WTC11 (cell line): ENCODE measurements around the gene GSN.

Experiments
- CREB1 ChIP-seq: sonication (generic); formaldehyde crosslinking; IDR thresholded peaks from 2 replicates; pipeline ENCODE4 v1.8.0; 2023; ENCODE audit warnings: mild to moderate bottlenecking, missing genetic modification reagents
- ETV6 ChIP-seq: sonication (generic); formaldehyde crosslinking; IDR thresholded peaks from 2 replicates; pipeline ENCODE4 v1.8.1; 2022; ENCODE audit warnings: mild to moderate bottlenecking, missing genetic modification reagents
- FOXP1 ChIP-seq: sonication (generic); formaldehyde crosslinking; IDR thresholded peaks from 2 replicates; pipeline ENCODE4 v1.8.0; 2022; ENCODE audit warnings: missing genetic modification reagents, mild to moderate bottlenecking, moderate library complexity, borderline replicate concordance
- MYBL2 ChIP-seq: sonication (generic); formaldehyde crosslinking; IDR thresholded peaks from 2 replicates; pipeline ENCODE4 v1.8.1; 2023; ENCODE audit warnings: mild to moderate bottlenecking, moderate library complexity, missing genetic modification reagents
- NFYB ChIP-seq: sonication (generic); formaldehyde crosslinking; conservative IDR thresholded peaks from 2 replicates; pipeline ENCODE4 v1.8.0; 2022; ENCODE audit warnings: low read depth, missing genetic modification reagents
- TCF7 ChIP-seq: sonication (generic); formaldehyde crosslinking; IDR thresholded peaks from 2 replicates; pipeline ENCODE4 v1.8.0; 2022; ENCODE audit warnings: mild to moderate bottlenecking, low read depth, missing genetic modification reagents, moderate library complexity
- TEAD4 ChIP-seq: sonication (generic); formaldehyde crosslinking; IDR thresholded peaks from 2 replicates; pipeline ENCODE4 v1.8.0; 2022; ENCODE audit warnings: mild to moderate bottlenecking, missing genetic modification reagents
- ZBTB21 ChIP-seq: sonication (generic); formaldehyde crosslinking; IDR thresholded peaks from 2 replicates; pipeline ENCODE4 v1.8.1; 2023; ENCODE audit warnings: mild to moderate bottlenecking, missing genetic modification reagents, borderline replicate concordance
- TF ChIP-seq, protein P1 (sequence below): fragments of 200-600 bp; IDR thresholded peaks from 2 replicates; pipeline ENCODE4 v1.8.0; 2022; ENCODE audit warnings: antibody characterized with exemption
- TF ChIP-seq, protein P2 (sequence below): sonication (generic); formaldehyde crosslinking; IDR thresholded peaks from 2 replicates; pipeline ENCODE4 v1.8.1; 2022; ENCODE audit warnings: low read depth, missing genetic modification reagents, borderline replicate concordance
- TF ChIP-seq, protein P3 (sequence below): sonication (generic); formaldehyde crosslinking; IDR thresholded peaks from 2 replicates; pipeline ENCODE4 v1.8.1; 2023; ENCODE audit warnings: mild to moderate bottlenecking, missing genetic modification reagents
- TF ChIP-seq, protein P4 (sequence below): fragments of 250-450 bp; sonication (Bioruptor Pico); conservative IDR thresholded peaks from 2 replicates; pipeline ENCODE4 v1.9.0; 2021; ENCODE audit warnings: mild to moderate bottlenecking
- TF ChIP-seq, protein P5 (sequence below): sonication (generic); formaldehyde crosslinking; IDR thresholded peaks from 2 replicates; pipeline ENCODE4 v1.8.1; 2022; ENCODE audit warnings: mild to moderate bottlenecking, moderate library complexity, missing genetic modification reagents

DNA sequence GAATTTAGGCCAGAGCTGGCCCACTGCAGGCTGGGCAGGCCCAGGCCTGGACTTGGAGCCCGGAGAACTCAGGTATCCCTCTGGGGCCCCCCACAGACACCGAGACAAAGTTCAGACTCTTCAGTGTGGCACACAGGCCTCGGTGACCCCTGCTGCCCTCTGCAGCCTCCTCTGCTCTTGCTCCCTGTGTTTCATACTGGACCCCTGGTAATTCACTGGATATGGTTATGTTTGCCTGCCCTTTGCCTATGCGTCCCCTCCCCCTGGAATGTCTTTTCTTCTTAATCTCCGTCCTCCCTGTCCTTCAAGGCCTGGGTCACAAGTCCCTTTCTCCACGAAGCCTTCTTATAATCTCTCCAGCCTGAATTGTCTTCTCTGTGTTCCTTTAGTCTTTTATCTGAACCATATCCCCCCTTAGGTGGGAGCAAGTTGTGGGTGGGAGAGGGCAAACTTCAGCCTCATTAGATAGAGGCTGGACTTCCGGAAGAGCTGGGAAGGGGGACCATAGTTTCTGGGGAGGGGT lies 30.1 kb downstream of the GSN start:
- TF ChIP-seq, protein P1, sequence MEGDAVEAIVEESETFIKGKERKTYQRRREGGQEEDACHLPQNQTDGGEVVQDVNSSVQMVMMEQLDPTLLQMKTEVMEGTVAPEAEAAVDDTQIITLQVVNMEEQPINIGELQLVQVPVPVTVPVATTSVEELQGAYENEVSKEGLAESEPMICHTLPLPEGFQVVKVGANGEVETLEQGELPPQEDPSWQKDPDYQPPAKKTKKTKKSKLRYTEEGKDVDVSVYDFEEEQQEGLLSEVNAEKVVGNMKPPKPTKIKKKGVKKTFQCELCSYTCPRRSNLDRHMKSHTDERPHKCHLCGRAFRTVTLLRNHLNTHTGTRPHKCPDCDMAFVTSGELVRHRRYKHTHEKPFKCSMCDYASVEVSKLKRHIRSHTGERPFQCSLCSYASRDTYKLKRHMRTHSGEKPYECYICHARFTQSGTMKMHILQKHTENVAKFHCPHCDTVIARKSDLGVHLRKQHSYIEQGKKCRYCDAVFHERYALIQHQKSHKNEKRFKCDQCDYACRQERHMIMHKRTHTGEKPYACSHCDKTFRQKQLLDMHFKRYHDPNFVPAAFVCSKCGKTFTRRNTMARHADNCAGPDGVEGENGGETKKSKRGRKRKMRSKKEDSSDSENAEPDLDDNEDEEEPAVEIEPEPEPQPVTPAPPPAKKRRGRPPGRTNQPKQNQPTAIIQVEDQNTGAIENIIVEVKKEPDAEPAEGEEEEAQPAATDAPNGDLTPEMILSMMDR = no peak
- TF ChIP-seq, protein P2, sequence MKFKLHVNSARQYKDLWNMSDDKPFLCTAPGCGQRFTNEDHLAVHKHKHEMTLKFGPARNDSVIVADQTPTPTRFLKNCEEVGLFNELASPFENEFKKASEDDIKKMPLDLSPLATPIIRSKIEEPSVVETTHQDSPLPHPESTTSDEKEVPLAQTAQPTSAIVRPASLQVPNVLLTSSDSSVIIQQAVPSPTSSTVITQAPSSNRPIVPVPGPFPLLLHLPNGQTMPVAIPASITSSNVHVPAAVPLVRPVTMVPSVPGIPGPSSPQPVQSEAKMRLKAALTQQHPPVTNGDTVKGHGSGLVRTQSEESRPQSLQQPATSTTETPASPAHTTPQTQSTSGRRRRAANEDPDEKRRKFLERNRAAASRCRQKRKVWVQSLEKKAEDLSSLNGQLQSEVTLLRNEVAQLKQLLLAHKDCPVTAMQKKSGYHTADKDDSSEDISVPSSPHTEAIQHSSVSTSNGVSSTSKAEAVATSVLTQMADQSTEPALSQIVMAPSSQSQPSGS (CRISPR knock-in tag) = no peak
- TF ChIP-seq, protein P3, sequence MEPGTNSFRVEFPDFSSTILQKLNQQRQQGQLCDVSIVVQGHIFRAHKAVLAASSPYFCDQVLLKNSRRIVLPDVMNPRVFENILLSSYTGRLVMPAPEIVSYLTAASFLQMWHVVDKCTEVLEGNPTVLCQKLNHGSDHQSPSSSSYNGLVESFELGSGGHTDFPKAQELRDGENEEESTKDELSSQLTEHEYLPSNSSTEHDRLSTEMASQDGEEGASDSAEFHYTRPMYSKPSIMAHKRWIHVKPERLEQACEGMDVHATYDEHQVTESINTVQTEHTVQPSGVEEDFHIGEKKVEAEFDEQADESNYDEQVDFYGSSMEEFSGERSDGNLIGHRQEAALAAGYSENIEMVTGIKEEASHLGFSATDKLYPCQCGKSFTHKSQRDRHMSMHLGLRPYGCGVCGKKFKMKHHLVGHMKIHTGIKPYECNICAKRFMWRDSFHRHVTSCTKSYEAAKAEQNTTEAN = no peak
- TF ChIP-seq, protein P4, sequence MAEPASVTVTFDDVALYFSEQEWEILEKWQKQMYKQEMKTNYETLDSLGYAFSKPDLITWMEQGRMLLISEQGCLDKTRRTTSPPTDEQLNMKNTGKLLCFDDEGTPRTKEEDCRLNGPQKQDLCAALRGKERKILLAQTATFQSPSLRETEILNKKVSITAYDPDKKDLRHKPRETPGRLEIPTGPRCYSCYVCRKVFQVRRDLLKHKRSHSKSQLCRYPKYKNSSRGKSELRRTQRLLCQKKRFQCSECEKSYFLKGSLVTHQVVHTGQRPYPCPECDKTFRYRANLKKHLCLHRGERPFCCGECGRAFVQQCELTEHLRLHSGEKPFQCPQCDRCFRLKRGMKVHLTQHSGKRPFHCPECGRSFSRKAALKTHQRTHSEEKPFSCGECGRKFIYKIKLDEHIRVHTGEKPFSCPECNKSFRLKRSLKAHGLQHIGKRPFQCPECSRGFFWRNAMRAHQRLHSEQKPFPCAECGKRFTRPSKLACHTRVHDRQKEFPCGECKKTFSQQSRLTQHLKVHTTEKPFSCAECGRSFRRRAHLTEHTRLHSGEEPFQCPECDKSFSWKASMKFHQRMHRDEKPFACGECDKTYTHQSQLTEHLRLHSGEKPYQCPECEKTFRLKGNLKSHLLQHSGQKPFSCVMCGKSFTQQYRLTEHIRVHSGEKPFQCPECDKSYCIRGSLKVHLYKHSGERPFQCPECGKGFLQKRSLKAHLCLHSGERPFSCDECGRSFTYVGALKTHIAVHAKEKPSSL (CRISPR knock-in tag) = no peak
- no peak for TF ChIP-seq NFYB
- no peak for TF ChIP-seq MYBL2
- no peak for TF ChIP-seq CREB1 (CRISPR knock-in tag)
- TF ChIP-seq ETV6 = no peak
- TF ChIP-seq FOXP1 (CRISPR knock-in tag) = no peak
- no peak for TF ChIP-seq TCF7
- TF ChIP-seq, protein P5, sequence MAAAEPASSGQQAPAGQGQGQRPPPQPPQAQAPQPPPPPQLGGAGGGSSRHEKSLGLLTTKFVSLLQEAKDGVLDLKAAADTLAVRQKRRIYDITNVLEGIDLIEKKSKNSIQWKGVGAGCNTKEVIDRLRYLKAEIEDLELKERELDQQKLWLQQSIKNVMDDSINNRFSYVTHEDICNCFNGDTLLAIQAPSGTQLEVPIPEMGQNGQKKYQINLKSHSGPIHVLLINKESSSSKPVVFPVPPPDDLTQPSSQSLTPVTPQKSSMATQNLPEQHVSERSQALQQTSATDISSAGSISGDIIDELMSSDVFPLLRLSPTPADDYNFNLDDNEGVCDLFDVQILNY (CRISPR knock-in tag) = no peak
- no peak for TF ChIP-seq TEAD4 (CRISPR knock-in tag)
- TF ChIP-seq ZBTB21 (CRISPR knock-in tag) = no peak
